Type B pancreatic cell (in vitro differentiated cells): ENCODE data around the gene SLC25A33. TPM values are rescaled to one million over a fixed set of nuclear protein-coding genes. Genes with fewer than 3 reads are reported as not detected.

Experiments
- DNase-seq: peaks from one replicate; pipeline ENCODE4 v3.0.0; 2021; ENCODE audit warnings: mixed read lengths; ENCODE audit not compliant: unreplicated experiment; ENCODE audit errors: extremely low spot score
- H3K27ac Mint-ChIP-seq: 2 replicates; pipeline ENCODE4 v1.8.0; 2021; ENCODE audit warnings: mild to moderate bottlenecking, mixed read lengths
- H3K27me3 Mint-ChIP-seq: 2 replicates; pipeline ENCODE4 v1.8.0; 2021; ENCODE audit warnings: mixed read lengths
- H3K36me3 Mint-ChIP-seq: 2 replicates; pipeline ENCODE4 v1.8.0; 2021; ENCODE audit warnings: mixed read lengths
- H3K4me1 Mint-ChIP-seq: one replicate; pipeline ENCODE4 v1.8.0; 2021; ENCODE audit warnings: mixed read lengths; ENCODE audit not compliant: unreplicated experiment
- H3K4me3 Mint-ChIP-seq: 2 replicates; pipeline ENCODE4 v1.8.0; 2021; ENCODE audit warnings: mild to moderate bottlenecking, mixed read lengths
- H3K9me3 Mint-ChIP-seq: 2 replicates; pipeline ENCODE4 v1.8.0; 2021; ENCODE audit warnings: mixed read lengths
- total RNA-seq: library from RNA; stranded (reverse); gene quantifications from 2 replicates; pipeline ENCODE4 v1.2.1, GENCODE V29; 2021; ENCODE audit warnings: low replicate concordance
- TF ChIP-seq, protein P1 (sequence below): fragments of 200-600 bp; sonication (generic); conservative IDR thresholded peaks from 2 replicates; pipeline ENCODE4 v1.5.0; 2021; ENCODE audit warnings: antibody characterized with exemption, mild to moderate bottlenecking

Gene SLC25A33
- total RNA-seq, 1 donor from 2014 or later = 7.6 TPM

DNA sequence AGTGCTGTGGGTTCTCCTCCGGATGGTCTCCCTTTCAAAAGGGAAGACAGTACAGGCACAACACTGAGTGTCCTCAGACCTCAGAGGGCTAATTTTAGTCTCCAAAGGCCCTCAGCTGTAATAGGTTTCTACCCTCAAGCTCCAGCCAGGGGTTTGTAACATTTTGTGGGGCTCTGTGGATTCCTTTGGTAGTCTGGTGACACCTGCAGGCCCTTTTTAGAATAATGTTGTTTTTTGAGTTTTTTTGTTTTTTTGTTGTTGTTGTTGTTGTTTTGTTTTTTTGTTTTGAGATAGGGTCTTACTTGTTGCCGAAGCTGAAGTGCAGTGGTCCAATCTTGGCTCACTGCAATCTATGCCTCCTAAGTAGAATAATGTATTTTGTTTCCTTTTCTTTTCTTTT lies 34.5 kb downstream of the SLC25A33 start:
- Mint-ChIP-seq H3K27me3 (no peaks in the 10 kb centered on the region), H3K27ac (no peak overlapping the region), H3K4me1 (peaks cover 15% of the 10 kb centered on the region), H3K4me3 (no peak overlapping the region), H3K36me3 (peaks cover 12% of the 10 kb centered on the region), H3K9me3 (no peaks in the 10 kb centered on the region)
- no peak for DNase-seq
- TF ChIP-seq, protein P1, sequence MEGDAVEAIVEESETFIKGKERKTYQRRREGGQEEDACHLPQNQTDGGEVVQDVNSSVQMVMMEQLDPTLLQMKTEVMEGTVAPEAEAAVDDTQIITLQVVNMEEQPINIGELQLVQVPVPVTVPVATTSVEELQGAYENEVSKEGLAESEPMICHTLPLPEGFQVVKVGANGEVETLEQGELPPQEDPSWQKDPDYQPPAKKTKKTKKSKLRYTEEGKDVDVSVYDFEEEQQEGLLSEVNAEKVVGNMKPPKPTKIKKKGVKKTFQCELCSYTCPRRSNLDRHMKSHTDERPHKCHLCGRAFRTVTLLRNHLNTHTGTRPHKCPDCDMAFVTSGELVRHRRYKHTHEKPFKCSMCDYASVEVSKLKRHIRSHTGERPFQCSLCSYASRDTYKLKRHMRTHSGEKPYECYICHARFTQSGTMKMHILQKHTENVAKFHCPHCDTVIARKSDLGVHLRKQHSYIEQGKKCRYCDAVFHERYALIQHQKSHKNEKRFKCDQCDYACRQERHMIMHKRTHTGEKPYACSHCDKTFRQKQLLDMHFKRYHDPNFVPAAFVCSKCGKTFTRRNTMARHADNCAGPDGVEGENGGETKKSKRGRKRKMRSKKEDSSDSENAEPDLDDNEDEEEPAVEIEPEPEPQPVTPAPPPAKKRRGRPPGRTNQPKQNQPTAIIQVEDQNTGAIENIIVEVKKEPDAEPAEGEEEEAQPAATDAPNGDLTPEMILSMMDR = peak; percentile 67

DNA sequence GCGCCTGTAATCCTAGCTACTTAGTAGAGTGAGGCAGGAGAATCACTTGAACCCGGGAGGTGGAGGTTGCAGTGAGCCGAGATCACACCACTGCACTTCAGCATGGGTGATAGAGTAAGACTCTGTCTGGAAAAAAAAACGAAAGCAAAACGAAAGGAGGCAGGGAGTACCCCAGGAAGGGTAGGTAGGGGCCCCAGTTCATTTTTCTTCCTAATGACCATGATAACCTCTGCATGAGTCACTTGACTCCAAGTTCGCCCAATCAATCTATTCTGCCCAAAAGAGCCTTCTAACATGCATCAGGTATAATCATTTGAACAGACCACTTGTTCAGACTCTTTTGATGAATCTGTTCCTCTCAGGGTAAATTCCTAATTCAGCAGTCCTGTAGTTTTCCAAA lies 36.2 kb downstream of the SLC25A33 start:
- Mint-ChIP-seq H3K9me3 (no peaks in the 10 kb centered on the region), H3K36me3 (peaks cover 9% of the 10 kb centered on the region), H3K27me3 (no peaks in the 10 kb centered on the region), H3K27ac (no peak overlapping the region), H3K4me3 (no peak overlapping the region), H3K4me1 (no peaks in the 10 kb centered on the region)
- no peak for DNase-seq
- TF ChIP-seq, protein P1 = no peak

DNA sequence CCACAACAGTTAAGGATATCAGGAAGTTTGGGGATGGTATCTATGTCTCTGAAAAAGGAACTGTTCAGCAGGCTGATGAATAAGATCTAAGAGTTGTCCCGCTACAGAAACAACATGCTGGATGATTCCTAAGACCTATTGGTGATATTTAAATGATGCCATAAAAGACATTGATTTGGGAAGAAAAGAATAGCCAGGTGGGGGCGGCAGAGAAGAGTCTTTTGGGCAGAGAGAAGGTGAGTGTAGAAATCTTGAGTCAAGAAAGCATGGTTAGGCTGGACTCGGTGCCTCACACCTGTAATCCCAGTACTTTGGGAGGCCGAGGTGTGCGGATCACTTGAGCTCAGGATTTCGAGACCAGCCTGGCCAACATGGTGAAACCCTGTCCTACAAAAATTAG lies 37.6 kb downstream of the SLC25A33 start:
- no peaks in the 10 kb centered on the region for H3K27me3 Mint-ChIP-seq
- TF ChIP-seq, protein P1 = no peak

DNA sequence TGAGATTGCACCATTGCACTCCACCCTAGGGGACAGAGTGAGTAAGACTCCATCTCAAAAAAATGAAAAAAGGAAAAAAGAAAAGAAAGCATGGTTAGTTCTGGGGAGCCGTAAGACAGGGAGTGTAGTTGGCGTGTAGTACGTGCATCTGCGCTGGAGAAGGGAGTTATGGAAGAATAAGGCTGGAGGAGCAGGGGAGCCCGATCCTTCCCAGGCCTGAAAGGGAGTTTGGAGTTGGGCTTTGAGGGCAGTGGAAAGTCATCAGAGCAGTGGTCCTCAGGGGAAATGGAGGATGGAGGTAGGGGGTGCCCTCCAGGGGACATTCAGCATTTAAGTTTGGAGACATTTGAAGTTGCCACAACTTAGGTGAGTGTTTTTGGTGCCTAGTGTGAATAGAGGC lies 38.2 kb downstream of the SLC25A33 start:
- no peaks in the 10 kb centered on the region for H3K4me1 Mint-ChIP-seq
- no peaks in the 10 kb centered on the region for H3K9me3 Mint-ChIP-seq
- H3K36me3 Mint-ChIP-seq = peaks cover 8% of the 10 kb centered on the region
- DNase-seq = no peak
- no peak overlapping the region for H3K27ac Mint-ChIP-seq
- no peaks in the 10 kb centered on the region for H3K27me3 Mint-ChIP-seq
- H3K4me3 Mint-ChIP-seq = no peak overlapping the region
- TF ChIP-seq, protein P1 = no peak

More for the DNA sequence above, 37.6 kb downstream of the SLC25A33 start:
- Mint-ChIP-seq H3K4me3 (no peak overlapping the region), H3K27ac (no peak overlapping the region), H3K4me1 (no peaks in the 10 kb centered on the region), H3K36me3 (peaks cover 5% of the 10 kb centered on the region), H3K9me3 (no peaks in the 10 kb centered on the region)
- DNase-seq = no peak

DNA sequence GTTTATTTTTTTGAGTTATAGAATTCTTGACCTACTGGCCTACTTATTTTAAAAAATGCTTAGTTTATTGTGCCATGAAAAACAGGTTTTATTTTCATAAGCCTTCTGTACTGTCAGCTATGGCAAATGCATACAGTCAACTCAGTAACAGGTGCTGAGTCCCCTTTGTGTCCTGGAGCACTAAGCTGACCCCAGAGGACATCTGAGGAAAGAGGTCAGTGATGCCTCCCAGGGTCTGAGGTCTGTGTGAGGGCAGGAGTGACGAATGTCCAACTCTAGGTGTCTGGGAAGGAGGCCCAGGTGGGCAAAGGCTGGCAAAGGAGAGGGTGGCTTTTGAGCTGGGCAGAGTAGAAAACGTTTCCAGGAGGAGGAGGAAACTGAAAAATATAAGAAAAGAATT lies 41.7 kb downstream of the SLC25A33 start:
- Mint-ChIP-seq H3K4me3 (no peak overlapping the region), H3K9me3 (no peaks in the 10 kb centered on the region), H3K36me3 (peaks cover 8% of the 10 kb centered on the region), H3K27me3 (no peaks in the 10 kb centered on the region), H3K4me1 (no peaks in the 10 kb centered on the region), H3K27ac (no peak overlapping the region)
- DNase-seq = no peak
- TF ChIP-seq, protein P1 = no peak
